K562 (cell line): ENCODE measurements around the gene FJX1. TPM values are rescaled to one million over a fixed set of nuclear protein-coding genes. Genes with fewer than 3 reads are reported as not detected.

Experiments used
- ATAC-seq: fragments of 200-7000 bp; cut with Tn5 transposase; 3 replicates; pipeline ENCODE4 v1.9.1; 2020; ENCODE audit warnings: moderate library complexity
- BruUV-seq: library from RNA; stranded (reverse); fragments of 400-500 nt; replicated peaks from 2 replicates; lab custom pipeline; 2021; lab: Mats Ljungman, UMichigan
- CTCF ChIA-PET: fragments of 300-600 bp; formaldehyde crosslinking; extraction: SDS; loops from one replicate; lab custom pipeline; 2021; ENCODE audit warnings: low intra/inter-chr PET ratio; lab: Yijun Ruan, JAX
- POLR2A ChIA-PET: fragments of 300-600, 350-650 bp; sonication (Branson Sonifier 250); formaldehyde crosslinking; extraction: SDS; loops from one replicate; lab custom pipeline; 2021; ENCODE audit warnings: antibody characterized with exemption, inconsistent platforms; lab: Yijun Ruan, JAX
- DNase-seq, 4 experiments: peaks; one replicate each; pipeline versions ENCODE4 v3.0.0 to v3.0.0-alpha.2; 2011 to 2018; ENCODE audit warnings: low spot score in 3 of 4, mixed read lengths in 3 of 4; ENCODE audit errors: extremely low read depth in 1 of 4
- FAIRE-seq: peaks from 2 replicates; lab custom pipeline; 2011; peaks lifted over from hg19 to GRCh38; lab: Jason Lieb, UNC
- H2AFZ ChIP-seq: 2 replicates; pipeline ENCODE4 v1.6.0; 2011; ENCODE audit warnings: low read depth, low read length, control low read depth, inconsistent platforms
- H3K27ac ChIP-seq: fragments of 200-600 bp; 3 replicates; pipeline ENCODE4 v1.8.0; 2011; ENCODE audit warnings: low read depth, mild to moderate bottlenecking, control low read depth, inconsistent platforms, low read length, moderate library complexity, mixed read lengths; ENCODE audit errors: extremely low read depth
- H3K27me3 ChIP-seq, 2 experiments: fragments of 300-600 bp in 1 of 2; 2 replicates in 1 of 2; 3 replicates in 1 of 2; pipeline versions ENCODE4 v1.6.0 to v1.8.0; 2011; ENCODE audit warnings: inconsistent platforms in 2 of 2, low read length in 2 of 2, mild to moderate bottlenecking in 1 of 2, mixed read lengths in 1 of 2, moderate library complexity in 1 of 2; ENCODE audit not compliant: control insufficient read depth in 2 of 2, insufficient read depth in 2 of 2
- H3K36me3 ChIP-seq: fragments of 300-600 bp; 3 replicates; pipeline ENCODE4 v1.8.0; 2011; ENCODE audit warnings: mild to moderate bottlenecking, low read length, inconsistent platforms; ENCODE audit not compliant: control insufficient read depth, insufficient read depth
- H3K4me1 ChIP-seq, 2 experiments: fragments of 200-600 bp in 1 of 2; replicated peaks in 1 of 2; 2 replicates in 1 of 2; 3 replicates in 1 of 2; pipeline versions ENCODE4 v1.5.1 to v1.8.0; 2011; ENCODE audit warnings: inconsistent platforms in 2 of 2, low read length in 2 of 2, mild to moderate bottlenecking in 1 of 2, mixed read lengths in 1 of 2, moderate library complexity in 1 of 2; ENCODE audit not compliant: control insufficient read depth in 2 of 2, insufficient read depth in 2 of 2
- H3K4me2 ChIP-seq: 2 replicates; pipeline ENCODE4 v1.6.1; 2011; ENCODE audit warnings: low read length, control low read depth, inconsistent platforms, mixed read lengths; ENCODE audit not compliant: insufficient read depth
- H3K4me3 ChIP-seq: fragments of 200-600 bp; sonication (generic), shearing (Covaris generic); 2 replicates; pipeline ENCODE4 v1.5.1; 2016; ENCODE audit warnings: control low read depth, inconsistent platforms
- H3K79me2 ChIP-seq: fragments of 200-600 bp; 3 replicates; pipeline ENCODE4 v1.8.0; 2011; ENCODE audit warnings: low read length, inconsistent platforms; ENCODE audit not compliant: control insufficient read depth, insufficient read depth
- H3K9ac ChIP-seq, 2 experiments: 2 replicates each; pipeline versions ENCODE4 v1.6.0 to v1.6.1; 2011; ENCODE audit warnings: low read depth in 2 of 2, low read length in 2 of 2, control low read depth in 1 of 2, inconsistent platforms in 1 of 2, mild to moderate bottlenecking in 1 of 2, mixed read lengths in 1 of 2; ENCODE audit not compliant: insufficient read depth in 1 of 2
- H3K9me1 ChIP-seq: one replicate; pipeline ENCODE4 v1.6.0; 2011; ENCODE audit warnings: inconsistent platforms, mild to moderate bottlenecking, low read length, moderate library complexity; ENCODE audit not compliant: control insufficient read depth, insufficient read depth
- H3K9me3 ChIP-seq: replicated peaks from 2 replicates; pipeline ENCODE4 v1.5.1; 2011; ENCODE audit warnings: low read depth, low read length, inconsistent platforms; ENCODE audit not compliant: control insufficient read depth, insufficient read depth
- H4K20me1 ChIP-seq: replicated peaks from 2 replicates; pipeline ENCODE4 v1.6.1; 2011; ENCODE audit warnings: low read length, inconsistent platforms, mixed read lengths; ENCODE audit not compliant: control insufficient read depth, insufficient read depth
- CXXC5 ChIP-seq: fragments of 250-450 bp; sonication (Bioruptor Pico); IDR thresholded peaks from 2 replicates; pipeline ENCODE4 v1.8.0; 2022; ENCODE audit warnings: inconsistent platforms, mild to moderate bottlenecking, moderate library complexity
- GTF2F1 ChIP-seq: IDR thresholded peaks from 2 replicates; pipeline ENCODE4 v1.6.1; 2011; ENCODE audit warnings: low read depth, low read length, improper control_type of control experiment
- HMG20B ChIP-seq: fragments of 250-450 bp; sonication (Bioruptor Pico); IDR thresholded peaks from 2 replicates; pipeline ENCODE4 v1.5.0; 2021; ENCODE audit warnings: mild to moderate bottlenecking
- SPI1 ChIP-seq: IDR thresholded peaks from 2 replicates; pipeline ENCODE4 v1.6.1; 2011; ENCODE audit warnings: low read depth, low read length, control low read depth, borderline replicate concordance
- SREBF1 ChIP-seq: fragments of 150-350 bp; IDR thresholded peaks from 2 replicates; pipeline ENCODE4 v1.6.1; 2014; ENCODE audit warnings: antibody characterized with exemption, low read depth, low read length, borderline replicate concordance
- ZNF12 ChIP-seq: sonication (generic); formaldehyde crosslinking; IDR thresholded peaks from 2 replicates; pipeline ENCODE4 v1.4.0; 2020; ENCODE audit warnings: mild to moderate bottlenecking, missing genetic modification reagents
- ZNF282 ChIP-seq: sonication (generic); formaldehyde crosslinking; IDR thresholded peaks from 2 replicates; pipeline ENCODE4 v1.8.1; 2023; ENCODE audit warnings: missing genetic modification reagents
- WGBS: fragments of 100-300 bp; shearing (Covaris generic); methylation state at CpG from one replicate; pipeline ENCODE4 v1.1.6; 2016; ENCODE audit warnings: low coverage, mixed read lengths; ENCODE audit not compliant: insufficient coverage; ENCODE audit errors: missing lambda C conversion rate; 5-methylcytosine and 5-hydroxymethylcytosine counted together
- in situ Hi-C: fragments of 300-500 bp; cut with MboI; formaldehyde crosslinking; loops from 4 replicates; pipeline ENCODE4 v1.15.0; 2018; ENCODE audit warnings: inconsistent platforms, mixed read lengths
- intact Hi-C: fragments of 100-400 bp; cut with micrococcal nuclease; formaldehyde crosslinking; loops from 2 replicates; pipeline ENCODE4 v1.14.2; 2022
- polyA plus RNA-seq, 8 experiments: library from polyadenylated mRNA; depleted of rRNA in 4 of 8; stranded (reverse) in 5 of 8; unstranded in 3 of 8; fragments of >200 nt; fragmentation: Nextera tagmentation in 2 of 8; fragmentation: Illumina TruSeq in 1 of 8; extraction: Ambion mirVana in 2 of 8; extraction: Trizol in 1 of 8; gene quantifications; 2 replicates each; pipeline versions ENCODE4 v1.2.1 to v1.2.3, GENCODE V29; 2011 to 2014; ENCODE audit warnings: inconsistent platforms in 1 of 8, missing spikeins in 1 of 8
- total RNA-seq, 7 experiments: library from RNA; depleted of rRNA in 6 of 7; stranded (reverse); fragments of >200 nt in 6 of 7; fragmentation: Illumina TruSeq in 2 of 7; extraction: Trizol in 2 of 7; gene quantifications; 2 replicates each; pipeline versions ENCODE4 v1.2.1 to v1.2.3, GENCODE V29; 2011 to 2021; ENCODE audit warnings: low replicate concordance in 1 of 7
- TF ChIP-seq, protein P1 (sequence below): fragments of 150-350 bp; IDR thresholded peaks from 2 replicates; pipeline ENCODE4 v1.6.1; 2014; ENCODE audit warnings: low read depth, mild to moderate bottlenecking, low read length, borderline replicate concordance

Gene FJX1
- total and polyA plus RNA-seq, 9 of the 15 experiments (the other 6 are each of a cell fraction or from before 2014, with no cell fraction given): 0.10 to 2.7 (median 0.72) TPM

- TF ChIP-seq ZNF12 (CRISPR knock-in tag) (peak; percentile 54; the same call in 1 of the 2 replicates), HMG20B (no peak), SPI1 (peak; percentile 78)
- TF ChIP-seq, protein P1, sequence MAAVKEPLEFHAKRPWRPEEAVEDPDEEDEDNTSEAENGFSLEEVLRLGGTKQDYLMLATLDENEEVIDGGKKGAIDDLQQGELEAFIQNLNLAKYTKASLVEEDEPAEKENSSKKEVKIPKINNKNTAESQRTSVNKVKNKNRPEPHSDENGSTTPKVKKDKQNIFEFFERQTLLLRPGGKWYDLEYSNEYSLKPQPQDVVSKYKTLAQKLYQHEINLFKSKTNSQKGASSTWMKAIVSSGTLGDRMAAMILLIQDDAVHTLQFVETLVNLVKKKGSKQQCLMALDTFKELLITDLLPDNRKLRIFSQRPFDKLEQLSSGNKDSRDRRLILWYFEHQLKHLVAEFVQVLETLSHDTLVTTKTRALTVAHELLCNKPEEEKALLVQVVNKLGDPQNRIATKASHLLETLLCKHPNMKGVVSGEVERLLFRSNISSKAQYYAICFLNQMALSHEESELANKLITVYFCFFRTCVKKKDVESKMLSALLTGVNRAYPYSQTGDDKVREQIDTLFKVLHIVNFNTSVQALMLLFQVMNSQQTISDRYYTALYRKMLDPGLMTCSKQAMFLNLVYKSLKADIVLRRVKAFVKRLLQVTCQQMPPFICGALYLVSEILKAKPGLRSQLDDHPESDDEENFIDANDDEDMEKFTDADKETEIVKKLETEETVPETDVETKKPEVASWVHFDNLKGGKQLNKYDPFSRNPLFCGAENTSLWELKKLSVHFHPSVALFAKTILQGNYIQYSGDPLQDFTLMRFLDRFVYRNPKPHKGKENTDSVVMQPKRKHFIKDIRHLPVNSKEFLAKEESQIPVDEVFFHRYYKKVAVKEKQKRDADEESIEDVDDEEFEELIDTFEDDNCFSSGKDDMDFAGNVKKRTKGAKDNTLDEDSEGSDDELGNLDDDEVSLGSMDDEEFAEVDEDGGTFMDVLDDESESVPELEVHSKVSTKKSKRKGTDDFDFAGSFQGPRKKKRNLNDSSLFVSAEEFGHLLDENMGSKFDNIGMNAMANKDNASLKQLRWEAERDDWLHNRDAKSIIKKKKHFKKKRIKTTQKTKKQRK: no peak
Observed at GRCh38 chr11:35617687-35618496, at the start of gene FJX1 (continued).

GRCh38 chr11:35571696-35572095, 46.6 kb upstream of the FJX1 start:
- DNase-seq: no peak
- no peak for FAIRE-seq
- Histone ChIP-seq H3K27me3 (no peaks in the 10 kb centered on the region), H3K9ac (no peak overlapping the region), H3K79me2 (no peaks in the 10 kb centered on the region), H3K4me2 (no peak overlapping the region), H4K20me1 (no peaks in the 10 kb centered on the region), H3K36me3 (no peaks in the 10 kb centered on the region), H3K4me3 (no peak overlapping the region), H2AFZ (no peak overlapping the region), H3K4me1 (no peaks in the 10 kb centered on the region), H3K9me3 (no peaks in the 10 kb centered on the region), H3K9me1 (no peaks in the 10 kb centered on the region), H3K27ac (no peak overlapping the region)
- ChIA-PET CTCF (no interaction called here), POLR2A (no interaction called here)
- no TSS peak for BruUV-seq
- intact Hi-C loops (no loop called here), in situ Hi-C loops (no loop called here)
- TF ChIP-seq SREBF1 (no peak), GTF2F1 (no peak), CXXC5 (CRISPR knock-in tag) (no peak), ZNF282 (CRISPR knock-in tag) (no peak)
- WGBS: 2% methylated on average over 3 of the region's 3 CpGs
- no peak for ATAC-seq
